ENCODE measurements around the gene TGFBR2.

Gene TGFBR2

DNA sequence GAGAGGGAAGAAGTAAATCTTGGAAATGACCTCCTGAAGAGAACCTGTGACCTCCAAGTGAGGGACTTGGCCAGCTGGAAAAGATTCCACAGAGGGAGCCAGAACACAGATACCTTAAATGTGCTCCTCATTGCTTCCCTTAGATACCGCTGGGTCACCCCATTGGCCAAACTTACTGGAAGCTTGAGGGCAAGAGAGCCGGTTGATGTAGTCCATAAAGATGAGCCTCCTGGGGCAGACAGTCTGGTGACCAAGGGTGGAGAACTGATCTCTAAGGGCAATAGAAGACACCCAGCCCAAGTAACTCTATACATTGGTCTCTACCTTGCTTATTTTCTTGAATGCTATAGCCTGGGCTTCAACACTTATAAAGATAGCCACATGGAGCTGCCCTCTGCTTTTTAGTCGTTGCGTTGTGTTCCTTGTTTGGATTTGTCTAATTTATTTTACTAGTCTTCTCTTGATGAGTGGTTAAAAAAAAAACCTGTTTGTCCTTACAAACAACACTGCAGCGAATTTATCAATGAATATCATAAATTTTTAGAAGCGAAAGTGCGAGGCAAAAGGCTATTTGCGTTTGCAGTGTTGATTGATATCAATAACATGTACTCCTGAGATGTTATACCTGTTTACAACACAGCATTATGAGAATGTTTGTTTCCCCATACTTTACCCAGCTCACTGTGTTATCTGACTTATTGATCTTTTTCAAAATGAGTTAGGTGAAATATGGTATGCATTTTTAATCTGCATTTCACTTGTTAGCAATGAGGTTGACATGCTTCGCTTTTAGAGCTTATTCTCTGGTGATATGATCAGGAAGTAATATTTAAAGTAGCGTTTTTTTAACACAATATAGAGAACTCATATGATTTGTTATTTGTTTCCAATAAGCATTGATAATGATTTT is 31.2 kb downstream of the TGFBR2 start:
- DNase-seq, result no peak

DNA sequence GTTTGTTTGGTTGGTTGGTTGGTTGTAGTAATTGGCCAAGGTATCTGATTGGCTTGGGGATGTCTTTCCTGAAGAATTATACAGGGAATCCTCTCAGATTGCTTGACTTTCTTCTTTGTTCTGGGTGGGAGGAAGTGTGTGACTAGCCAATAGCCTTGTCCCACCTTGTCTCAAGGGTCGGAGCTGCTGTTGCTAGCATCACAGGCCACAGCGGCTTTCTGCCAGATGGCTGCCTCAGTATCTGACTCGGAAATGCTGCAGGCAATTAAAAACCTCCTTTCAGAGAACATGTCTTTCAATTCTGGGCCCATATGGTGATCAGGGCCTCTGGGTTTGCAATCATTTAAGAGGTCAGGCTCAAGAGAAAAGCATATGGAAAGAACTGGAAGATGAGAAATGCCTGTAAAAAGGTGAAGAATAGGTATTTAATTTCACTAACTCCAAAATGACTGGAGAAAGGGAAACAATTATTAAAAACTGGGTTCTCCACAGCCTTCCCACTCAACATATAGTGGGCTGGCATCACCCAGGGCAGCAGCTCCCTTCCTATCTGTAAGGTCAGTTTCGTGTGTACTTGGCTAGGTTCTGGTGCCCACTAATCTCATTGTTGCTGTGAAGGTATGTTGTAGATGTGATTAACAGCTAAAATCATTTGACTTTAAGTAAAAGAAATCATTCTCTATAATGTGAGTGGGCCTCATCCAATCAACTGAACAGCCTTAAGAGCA is 32.4 kb downstream of the TGFBR2 start:
- no peak for DNase-seq

DNA sequence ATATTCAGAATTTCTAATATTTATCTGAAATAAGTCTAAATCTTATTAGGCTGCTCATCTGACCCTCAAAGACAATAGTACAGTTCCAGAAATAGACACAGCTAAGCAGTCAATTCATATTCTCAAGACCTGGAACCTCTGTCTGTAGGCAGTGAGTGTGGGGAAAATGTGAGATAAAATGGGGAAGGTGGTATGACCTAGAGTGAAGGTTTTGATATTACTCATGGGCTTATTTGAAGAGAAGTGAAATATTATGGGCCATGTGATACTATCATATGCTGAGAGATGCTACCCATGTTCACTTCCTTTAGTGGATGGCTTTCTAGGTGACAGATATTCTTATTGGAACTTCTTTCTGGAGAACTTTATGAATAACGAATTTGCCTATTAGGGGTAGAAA is 33.5 kb downstream of the TGFBR2 start:
- no peak for DNase-seq

DNA sequence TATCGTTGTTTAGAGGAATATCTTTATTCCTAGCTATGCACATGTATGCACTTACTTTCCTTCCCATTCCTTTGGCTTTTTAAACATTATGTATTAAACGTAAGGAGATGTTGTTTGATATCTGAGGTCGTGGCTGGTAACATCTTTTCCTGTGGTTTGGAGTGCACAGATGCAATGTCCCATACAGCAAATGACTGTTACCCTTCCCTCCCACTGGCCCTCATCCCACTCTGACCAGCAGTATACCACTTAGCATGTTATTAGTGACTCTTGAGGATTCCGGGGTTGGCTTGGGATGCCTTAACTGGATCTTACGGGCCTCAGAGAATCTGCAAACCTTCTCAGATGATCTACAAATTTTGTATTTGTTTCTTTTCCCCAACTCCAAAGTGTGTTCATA is 34.5 kb downstream of the TGFBR2 start:
- no peak for DNase-seq

DNA sequence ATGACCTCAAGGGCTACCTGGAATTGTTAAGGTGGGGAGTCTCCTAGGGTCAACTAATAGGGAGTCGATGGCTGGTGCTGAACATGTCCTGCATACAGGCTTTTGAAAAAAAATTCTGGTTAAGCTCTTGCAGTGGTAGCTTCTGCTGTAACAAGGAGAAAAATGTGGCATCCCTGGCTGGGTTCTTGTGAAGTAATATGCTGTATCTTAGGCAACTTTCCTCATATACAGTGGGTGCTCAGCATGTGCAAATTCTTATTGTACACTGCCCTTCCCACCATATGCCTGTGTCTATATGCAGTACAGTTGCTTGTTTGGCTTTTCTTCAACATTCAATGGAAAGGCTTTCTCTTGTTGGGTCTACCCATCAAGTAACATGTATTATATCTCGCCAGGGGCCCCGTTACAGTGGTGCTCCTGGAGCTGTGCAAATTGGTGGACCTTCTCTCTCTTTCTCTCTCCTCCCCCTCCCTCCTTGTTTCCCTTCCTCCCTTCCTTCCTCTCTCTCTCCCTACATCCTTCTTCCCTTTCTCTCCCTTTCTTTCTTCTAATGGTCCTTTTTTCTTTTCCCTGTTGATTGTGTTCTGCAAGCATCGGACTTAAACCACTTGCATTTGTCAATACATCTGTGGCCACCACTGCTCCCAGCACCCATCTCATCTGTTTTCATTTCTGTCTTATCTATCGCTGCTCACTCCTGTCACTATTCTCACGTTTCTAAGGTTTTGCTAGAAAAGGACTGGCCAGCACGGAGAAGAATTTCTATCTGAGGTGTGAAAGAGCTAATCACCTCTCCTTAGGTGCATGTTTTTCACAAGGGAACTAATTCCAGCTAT is 35.2 kb downstream of the TGFBR2 start:
- DNase-seq, result no peak

DNA sequence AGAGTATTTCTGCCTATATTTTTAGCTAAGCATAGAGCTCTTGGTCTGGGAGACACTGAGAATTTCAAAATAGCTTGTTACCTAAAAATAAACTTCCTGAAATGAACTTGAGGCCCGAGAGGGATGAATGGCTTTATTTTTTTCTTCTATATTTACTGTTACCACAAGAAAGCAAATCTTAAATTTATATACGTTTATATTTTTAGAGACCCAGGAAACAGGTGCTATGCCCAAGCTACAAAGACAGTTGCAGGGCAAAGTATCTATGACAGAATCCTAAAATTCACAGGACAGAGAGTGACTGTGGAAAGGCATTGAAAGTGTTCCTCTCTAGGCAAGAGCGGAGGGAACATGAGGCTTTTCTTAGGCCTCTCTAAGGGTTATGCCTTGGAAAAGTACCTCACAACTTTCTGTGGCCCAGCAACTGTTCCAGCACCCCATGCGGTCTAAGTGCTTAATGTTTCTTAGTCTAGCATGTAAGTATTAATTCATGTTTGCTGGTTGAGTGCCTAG is 36.5 kb downstream of the TGFBR2 start:
- no peak for DNase-seq

DNA sequence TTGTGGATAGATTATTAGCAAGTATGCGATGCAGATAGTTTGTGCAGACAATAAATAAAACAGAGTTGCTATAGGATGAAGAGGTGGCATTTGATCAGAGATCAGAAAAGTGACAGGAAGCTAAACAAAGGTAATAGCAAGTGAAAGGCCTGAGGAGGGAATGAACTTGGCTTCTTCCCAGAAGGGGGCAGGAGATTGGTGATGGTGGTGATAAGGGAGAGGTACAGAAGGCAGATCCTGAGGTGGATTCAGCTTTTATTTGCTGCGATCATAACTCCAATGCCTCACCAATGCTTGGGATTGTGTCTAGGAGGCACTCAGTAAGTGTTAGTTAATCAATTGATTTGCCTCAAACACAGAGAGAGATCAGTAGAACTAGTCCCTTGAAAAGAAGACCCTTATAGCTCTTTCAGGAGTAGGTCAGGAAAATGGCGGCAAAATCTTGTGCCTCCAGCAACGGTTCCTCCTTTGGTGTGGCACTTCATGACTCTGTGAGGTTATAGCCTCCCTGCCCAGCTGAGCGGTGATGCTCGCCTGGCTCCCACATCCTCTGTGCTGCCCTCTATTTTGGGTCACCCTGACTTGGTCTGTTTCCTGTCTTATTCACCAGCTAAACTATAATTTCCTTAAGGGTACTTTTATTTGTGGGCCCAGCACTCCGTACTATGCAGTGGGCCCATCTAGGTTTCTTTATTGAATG is 37.5 kb downstream of the TGFBR2 start:
- no peak for DNase-seq

DNA sequence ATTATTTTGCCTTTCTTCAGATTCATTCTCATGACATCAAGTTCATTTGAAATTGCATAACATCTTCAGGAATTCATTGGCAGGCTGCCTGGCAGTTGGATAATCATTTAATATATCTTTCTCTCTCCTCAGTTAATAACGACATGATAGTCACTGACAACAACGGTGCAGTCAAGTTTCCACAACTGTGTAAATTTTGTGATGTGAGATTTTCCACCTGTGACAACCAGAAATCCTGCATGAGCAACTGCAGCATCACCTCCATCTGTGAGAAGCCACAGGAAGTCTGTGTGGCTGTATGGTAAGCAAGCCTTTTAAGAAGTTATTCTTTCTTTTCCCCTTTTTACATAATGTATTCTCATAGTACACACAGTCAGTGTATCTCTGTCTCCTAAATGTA is 38.2 kb downstream of the TGFBR2 start:
- DNase-seq, result no peak

DNA sequence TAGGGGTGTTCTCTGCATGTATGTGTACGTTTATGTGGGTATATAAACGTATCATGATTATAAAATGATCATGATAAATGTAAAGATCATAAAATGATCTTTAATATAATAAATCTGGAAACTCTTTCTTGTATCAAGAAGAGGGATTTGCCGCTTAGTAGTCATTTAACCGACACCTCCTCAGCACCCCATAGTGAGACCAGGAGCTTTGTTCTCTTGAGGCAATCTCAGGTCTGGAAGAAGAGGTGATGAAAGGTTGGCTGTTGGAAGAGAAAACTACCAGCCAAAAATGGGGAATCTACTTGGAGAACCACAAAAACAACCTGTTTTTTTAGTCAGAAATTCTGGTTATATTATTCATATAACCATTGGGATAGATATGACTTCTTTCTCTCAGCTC is 38.7 kb downstream of the TGFBR2 start:
- no peak for DNase-seq

DNA sequence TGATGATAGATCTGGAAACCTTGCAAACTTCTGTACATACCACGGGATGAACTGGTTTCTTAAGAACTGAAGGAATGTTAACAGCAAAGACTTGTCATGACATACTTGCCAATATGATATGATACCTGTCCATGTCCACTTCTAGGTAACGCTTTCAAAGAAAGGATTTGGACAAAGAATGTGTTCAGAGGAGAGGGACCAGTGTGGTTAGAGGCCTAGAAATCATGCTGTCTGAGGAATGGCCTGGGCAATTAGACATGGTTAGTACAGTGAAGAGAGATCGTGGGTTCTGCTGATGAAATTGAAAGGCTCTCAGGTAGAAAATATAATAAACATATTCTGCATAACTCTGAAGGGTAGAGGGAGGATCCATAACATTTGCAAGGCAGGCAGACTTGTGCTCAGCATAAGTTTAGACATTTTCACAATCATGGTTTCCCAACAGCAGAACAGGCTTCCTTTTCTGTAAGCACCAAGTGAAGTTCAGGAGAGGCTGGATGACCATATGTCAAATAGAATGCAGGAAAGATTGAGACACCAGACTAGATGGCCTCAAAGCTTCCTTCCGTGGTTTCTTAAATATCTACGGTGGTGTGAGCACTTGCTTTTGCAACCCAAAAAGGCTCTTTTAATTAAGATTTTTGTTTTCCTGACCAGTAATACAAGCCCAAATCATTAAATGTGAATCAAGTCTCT is 39.9 kb downstream of the TGFBR2 start:
- no peak for DNase-seq

DNA sequence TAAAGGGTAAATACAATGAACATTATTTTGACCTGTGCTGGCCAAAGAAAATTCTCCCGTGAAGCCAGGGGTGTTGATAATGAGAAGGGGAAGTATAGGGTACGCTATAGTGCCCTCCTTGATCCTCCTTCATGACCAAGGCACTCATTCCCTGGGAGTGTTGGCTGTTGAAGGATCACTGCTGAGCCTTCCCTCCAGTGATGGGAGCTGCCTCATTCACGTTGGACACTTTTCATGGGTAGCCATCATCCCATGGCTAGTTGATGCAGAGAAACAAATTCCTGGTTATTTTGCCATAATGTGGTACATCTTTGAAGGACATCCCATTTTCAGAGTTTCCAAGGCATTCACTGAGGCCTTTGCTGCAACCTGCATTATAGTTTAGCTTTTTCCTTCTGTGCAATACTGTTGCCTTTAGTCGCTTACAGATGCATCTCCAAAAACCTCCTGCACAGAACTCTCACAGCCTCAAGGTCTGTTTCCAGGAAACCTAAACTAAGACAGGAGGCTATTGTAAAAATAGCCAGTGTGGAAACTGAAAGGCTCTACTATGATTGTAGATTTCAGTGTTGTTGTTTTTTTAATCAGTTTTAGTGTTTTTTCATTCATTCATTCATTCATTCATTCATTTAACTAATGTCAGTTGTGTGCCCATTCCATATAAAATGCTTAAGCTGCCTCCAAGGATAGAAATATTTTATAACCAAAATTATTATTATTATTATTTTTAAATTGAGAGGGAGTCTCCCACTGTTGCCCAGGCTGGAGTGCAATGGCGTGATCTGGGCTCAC is 40.8 kb downstream of the TGFBR2 start:
- DNase-seq, result no peak

DNA sequence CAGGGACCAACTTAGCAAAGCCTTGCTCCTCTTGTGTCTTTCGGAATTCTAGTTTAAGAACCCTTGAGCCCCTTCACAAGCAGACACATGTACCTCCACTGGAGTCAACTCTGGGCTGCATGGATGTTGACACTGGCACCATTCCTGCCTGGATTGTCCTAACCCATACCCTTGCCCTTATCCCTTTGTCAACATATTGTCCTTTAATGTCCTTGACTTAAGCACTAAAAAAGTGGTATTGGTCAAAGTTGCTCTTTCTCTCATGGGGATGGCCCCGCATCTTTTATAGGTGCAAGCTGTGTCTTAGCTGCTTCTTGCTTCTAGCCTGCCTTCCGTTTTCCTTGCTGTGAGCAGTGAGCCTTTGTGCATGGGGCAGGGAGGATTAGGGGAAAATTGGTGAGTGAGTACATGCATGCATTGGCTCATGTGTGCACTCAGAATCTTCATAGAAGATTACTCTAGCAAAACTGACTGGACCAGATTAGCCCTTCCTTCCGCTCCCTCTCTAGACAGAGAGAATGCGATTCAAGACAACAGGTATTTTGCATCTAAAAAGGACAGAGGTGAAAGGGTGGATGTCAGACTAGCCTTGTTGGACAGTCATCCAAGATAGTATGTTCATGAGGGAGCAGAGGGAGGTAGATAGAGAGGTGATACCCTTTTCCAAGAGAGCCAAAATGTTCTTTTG is 42.4 kb downstream of the TGFBR2 start:
- no peak for DNase-seq

DNA sequence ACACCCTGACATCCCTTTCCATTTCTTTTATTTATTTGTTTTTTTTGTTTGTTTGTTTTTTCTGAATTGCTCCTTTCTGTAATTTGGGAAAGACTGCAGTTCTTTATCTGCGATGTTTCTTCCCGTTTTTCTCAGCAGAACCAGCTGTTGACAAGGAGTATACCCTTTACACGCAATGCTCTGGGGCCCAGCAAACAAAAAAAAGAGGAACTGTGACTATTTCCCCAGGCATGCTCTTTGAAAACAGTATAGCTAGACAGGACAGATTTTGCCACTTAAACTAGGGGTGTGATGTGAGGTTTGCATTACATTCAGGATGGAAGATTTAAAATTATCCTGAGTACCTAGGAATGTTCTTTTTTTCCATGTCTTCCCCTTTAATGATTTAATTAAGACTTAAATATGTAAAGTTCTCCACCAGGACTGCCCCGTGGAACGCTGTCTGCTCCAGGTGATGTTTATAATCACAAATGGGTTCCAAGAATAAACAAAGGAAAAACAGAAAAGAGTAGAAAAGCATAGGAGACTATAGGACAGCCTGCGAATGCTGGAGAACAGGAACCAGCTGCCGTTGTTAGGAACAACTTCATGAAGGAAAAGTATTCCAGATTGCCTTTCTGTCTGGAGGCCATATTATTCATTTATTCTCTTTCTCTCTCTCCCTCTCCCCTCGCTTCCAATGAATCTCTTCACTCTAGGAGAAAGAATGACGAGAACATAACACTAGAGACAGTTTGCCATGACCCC is 43.3 kb downstream of the TGFBR2 start:
- no peak for DNase-seq

DNA sequence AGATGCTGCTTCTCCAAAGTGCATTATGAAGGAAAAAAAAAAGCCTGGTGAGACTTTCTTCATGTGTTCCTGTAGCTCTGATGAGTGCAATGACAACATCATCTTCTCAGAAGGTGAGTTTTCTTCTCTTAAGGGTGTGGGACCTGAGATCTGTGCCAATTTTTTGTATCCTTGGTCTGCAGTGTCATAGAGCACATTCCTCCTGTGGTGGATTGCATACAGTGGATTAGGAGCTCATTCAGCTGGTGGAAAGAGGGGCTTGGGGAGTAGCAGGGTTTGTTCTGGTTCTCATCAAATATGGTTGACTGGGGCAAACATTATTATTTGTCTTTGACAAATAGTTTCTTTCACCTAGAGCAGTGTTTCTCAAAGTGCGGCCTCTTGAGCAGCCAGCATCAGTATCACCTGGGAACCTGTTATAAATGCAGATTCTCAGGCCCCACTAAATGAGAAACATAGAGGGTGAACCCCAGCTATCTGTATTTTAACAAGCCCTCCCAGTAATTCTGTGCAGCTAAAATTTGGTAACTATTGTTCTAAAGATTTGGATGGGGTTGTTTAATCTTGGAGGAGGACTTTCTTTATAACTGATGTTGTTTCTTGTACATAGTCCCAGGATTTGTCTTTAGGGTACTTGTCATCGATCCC is 44.1 kb downstream of the TGFBR2 start:
- no peak for DNase-seq

DNA sequence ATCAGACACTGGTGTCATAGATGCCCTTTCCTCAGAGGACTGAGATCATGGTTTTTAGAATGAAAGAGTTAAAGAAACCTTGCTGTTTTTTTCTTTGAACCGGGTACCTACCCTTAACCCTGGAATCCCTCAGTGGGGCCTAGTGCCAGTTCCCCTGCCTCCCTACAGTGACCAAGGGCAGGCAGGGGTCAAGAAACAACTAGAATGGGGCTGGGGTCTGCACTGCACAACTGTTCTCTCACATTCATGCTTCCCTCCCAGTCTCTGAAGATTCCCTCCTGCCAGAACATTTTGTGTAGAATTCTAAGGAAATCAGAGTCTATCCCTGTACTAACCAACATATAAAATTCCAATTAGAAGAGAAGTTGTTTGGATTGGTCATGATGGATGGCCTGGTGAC is 47.9 kb downstream of the TGFBR2 start:
- no peak for DNase-seq

DNA sequence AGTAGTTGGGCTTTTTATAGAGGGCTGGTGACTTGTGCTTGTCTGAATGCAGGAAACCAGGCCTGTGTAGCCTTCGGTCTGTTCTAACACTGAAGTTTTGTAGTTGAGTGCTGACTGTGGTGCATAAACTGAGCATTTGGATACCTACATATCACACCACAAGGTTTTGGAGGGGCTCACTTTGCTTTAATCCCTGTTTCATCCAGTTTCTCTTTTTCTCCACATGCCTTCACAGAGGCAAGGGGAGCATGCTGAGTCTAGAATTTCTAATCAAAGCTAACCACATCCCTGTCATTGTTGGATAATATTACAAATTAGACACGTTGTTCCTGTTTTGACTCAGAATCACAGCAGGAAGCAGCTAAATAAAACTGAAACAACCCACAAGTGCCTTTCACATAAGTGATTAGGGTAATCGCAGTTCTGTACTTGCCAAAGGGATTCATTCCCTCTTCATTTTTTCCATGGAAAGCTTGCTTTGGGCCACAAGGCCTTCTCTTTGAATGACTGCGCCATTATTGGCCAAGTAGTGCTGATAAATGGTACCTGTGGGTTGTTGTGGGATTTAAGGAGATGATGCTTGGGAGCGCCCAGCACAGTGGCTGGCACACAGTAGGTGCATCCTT is 48.9 kb downstream of the TGFBR2 start:
- DNase-seq, result peak; percentile 77

DNA sequence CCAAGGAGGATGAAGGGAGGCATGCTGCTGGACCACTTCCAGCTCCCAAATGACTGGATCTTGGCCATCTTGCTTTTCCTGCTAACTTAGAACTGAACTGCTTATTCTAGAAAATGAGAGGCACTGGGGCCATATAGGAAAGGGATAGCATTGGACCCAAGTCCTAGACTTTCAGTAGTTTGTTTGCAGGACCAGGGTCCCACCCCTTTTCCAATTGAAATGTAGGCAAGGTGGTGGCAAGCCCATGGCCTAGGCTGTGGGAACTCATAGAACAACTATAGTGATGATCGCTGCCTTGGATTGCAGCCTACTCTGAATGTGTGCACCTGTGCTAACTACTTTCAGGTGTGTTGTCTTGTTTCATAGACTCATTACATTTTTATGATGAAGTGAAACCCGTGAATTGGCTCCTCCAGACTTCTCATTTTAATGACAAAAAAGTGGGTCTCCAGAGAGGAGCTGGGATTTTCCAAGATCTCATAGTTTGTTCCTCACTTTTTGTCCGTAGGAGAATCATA is 50.3 kb downstream of the TGFBR2 start:
- DNase-seq, result no peak

DNA sequence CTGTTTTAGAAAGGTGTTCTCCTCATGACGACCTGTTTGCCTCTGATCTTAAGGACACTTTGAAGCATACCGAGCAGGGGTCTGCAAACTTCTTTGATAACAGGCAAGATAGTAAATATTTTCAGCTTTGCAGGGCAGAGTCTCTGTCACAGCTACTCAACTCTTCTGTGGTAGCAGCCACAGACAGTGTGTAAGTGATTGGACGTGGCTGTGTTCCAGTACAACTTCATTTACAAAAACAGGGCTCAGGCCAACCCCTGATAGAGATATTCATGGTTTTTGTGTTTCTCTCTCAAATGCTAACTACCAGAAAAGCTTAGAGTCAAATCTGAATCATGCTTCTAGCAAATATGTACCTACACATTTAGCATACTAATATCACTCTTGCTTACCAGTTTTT is 51.5 kb downstream of the TGFBR2 start:
- no peak for DNase-seq

All from activated CD8-positive, alpha-beta memory T cell treated with anti-CD3 and anti-CD28 coated beads for 24 hours (primary cell).